ENCODE results near the gene PEX14. TPM values are rescaled to one million over a fixed set of nuclear protein-coding genes. Genes with fewer than 3 reads are reported as not detected.

The PEX14 gene
- total and polyA plus RNA-seq, 2 donors = 8.8 to 16.1 TPM

DNA sequence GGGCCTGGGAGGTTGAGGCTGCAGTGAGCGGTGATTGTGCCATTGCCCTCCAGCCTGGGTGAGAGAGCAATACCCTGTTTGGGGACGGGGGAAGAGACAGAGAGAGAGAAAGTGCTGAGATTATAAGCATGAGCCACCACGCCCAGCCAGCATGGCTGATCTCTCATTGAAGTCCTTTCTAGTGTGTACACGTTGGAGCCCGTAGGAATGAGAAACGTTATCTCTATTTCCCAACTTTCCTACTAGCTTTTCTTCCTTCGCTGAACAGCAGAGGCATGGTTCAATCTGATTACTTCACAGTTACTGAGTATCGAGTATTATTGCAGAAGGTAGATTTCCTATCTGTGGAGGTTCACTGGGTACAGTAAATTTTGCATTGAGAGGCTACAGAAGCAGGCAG lies 4.5 kb downstream of the PEX14 start:
- peaks cover 8 to 15% of the 10 kb centered on the region in 2 donors for H3K4me1 ChIP-seq (ENCODE audit: control insufficient read depth in 2 of 2, insufficient read depth in 2 of 2, low read length in 2 of 2)
- no peak overlapping the region for H3K27ac ChIP-seq (ENCODE audit: low read depth in 1 of 2, low read length in 1 of 2)
- H3K9me3 ChIP-seq (ENCODE audit: control insufficient read depth in 2 of 2, insufficient read depth in 1 of 2, low read length in 1 of 2) = no peaks in the 10 kb centered on the region
- H3K4me3 ChIP-seq (ENCODE audit: low read length in 2 of 2) = no peak overlapping the region
- DNase-seq (ENCODE audit: low read depth in 6 of 9, low spot score in 9 of 9) = no peak
- no peaks in the 10 kb centered on the region for H3K27me3 ChIP-seq (ENCODE audit: control insufficient read depth in 2 of 2, insufficient read depth in 1 of 2, low read length in 1 of 2)
- whole genome bisulfite sequencing = 84% methylated on average over 8 of the region's 8 CpGs
- no peaks in the 10 kb centered on the region for H3K36me3 ChIP-seq (ENCODE audit: control insufficient read depth in 2 of 2, insufficient read depth in 2 of 2, low read length in 1 of 2)

DNA sequence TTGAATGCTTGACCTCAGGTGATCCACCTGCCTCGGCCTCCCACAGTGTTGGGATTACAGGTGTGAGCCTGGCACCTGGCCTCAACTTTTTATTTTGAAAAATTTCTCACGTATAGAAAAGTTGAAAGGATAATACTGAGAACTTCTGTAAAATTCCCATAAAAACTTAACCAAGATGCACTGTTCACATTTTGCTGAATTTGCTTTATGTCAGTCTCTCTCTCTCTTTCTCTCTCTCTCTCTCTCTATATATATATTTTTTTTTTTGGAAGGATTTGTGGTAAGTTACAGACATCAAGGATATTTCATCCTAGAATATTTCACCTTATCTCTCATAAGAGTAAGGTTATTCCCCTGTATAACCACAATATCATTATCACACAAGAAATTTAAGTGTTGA lies 5.9 kb downstream of the PEX14 start:
- WGBS = 90% methylated on average over 2 of the region's 2 CpGs
- H3K27me3 ChIP-seq (ENCODE audit: control insufficient read depth in 2 of 2, insufficient read depth in 1 of 2, low read length in 1 of 2) = no peaks in the 10 kb centered on the region
- peaks cover 6 to 8% of the 10 kb centered on the region in 2 donors for H3K4me1 ChIP-seq (ENCODE audit: control insufficient read depth in 2 of 2, insufficient read depth in 2 of 2, low read length in 2 of 2)
- no peak overlapping the region for H3K4me3 ChIP-seq (ENCODE audit: low read length in 2 of 2)
- H3K27ac ChIP-seq (ENCODE audit: low read depth in 1 of 2, low read length in 1 of 2) = no peak overlapping the region
- no peaks in the 10 kb centered on the region for H3K9me3 ChIP-seq (ENCODE audit: control insufficient read depth in 2 of 2, insufficient read depth in 1 of 2, low read length in 1 of 2)
- H3K36me3 ChIP-seq (ENCODE audit: control insufficient read depth in 2 of 2, insufficient read depth in 2 of 2, low read length in 1 of 2) = no peaks in the 10 kb centered on the region
- DNase-seq (ENCODE audit: low read depth in 6 of 9, low spot score in 9 of 9) = no peak

DNA sequence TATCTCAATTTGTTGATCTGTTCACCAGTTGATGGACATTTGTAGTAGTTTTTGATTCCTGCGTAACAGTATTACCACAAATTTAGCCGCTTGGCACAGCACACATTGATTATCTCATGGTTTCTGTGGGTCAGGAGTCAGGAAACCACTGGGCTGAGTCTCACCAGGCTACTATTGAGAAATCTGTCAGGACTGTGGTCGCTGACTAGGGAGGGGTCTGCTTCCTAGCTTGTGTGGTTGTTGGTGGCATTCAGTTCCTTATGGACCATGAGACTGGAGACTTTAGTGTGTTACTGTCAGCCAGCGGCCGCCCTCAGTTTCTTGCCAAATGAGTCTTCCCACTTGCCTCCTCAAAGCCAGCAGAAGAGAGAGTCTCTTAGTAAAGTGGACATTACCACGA lies 9.8 kb downstream of the PEX14 start:
- no peaks in the 10 kb centered on the region for H3K9me3 ChIP-seq (ENCODE audit: control insufficient read depth in 2 of 2, insufficient read depth in 1 of 2, low read length in 1 of 2)
- no peak for DNase-seq (ENCODE audit: low read depth in 6 of 9, low spot score in 9 of 9)
- H3K27me3 ChIP-seq (ENCODE audit: control insufficient read depth in 2 of 2, insufficient read depth in 1 of 2, low read length in 1 of 2) = no peaks in the 10 kb centered on the region
- H3K27ac ChIP-seq (ENCODE audit: low read depth in 1 of 2, low read length in 1 of 2) = no peak overlapping the region
- H3K4me1 ChIP-seq (ENCODE audit: control insufficient read depth in 2 of 2, insufficient read depth in 2 of 2, low read length in 2 of 2) = no peaks in the 10 kb centered on the region
- no peak overlapping the region for H3K4me3 ChIP-seq (ENCODE audit: low read length in 2 of 2)
- H3K36me3 ChIP-seq (ENCODE audit: control insufficient read depth in 2 of 2, insufficient read depth in 2 of 2, low read length in 1 of 2) = peaks cover 0 to 2% of the 10 kb centered on the region in 2 donors
- WGBS = 97% methylated on average over 6 of the region's 6 CpGs

GRCh38 chr1:10489291-10490055 lies 14.7 kb downstream of the PEX14 start:
- Histone ChIP-seq H3K4me3 (ENCODE audit: low read length in 2 of 2) (no peak overlapping the region), H3K9me3 (ENCODE audit: control insufficient read depth in 2 of 2, insufficient read depth in 1 of 2, low read length in 1 of 2) (no peaks in the 10 kb centered on the region), H3K27me3 (ENCODE audit: control insufficient read depth in 2 of 2, insufficient read depth in 1 of 2, low read length in 1 of 2) (no peaks in the 10 kb centered on the region), H3K36me3 (ENCODE audit: control insufficient read depth in 2 of 2, insufficient read depth in 2 of 2, low read length in 1 of 2) (peaks cover 0 to 3% of the 10 kb centered on the region in 2 donors), H3K4me1 (ENCODE audit: control insufficient read depth in 2 of 2, insufficient read depth in 2 of 2, low read length in 2 of 2) (peaks cover 0 to 2% of the 10 kb centered on the region in 2 donors), H3K27ac (ENCODE audit: low read depth in 1 of 2, low read length in 1 of 2) (no peak overlapping the region)
- WGBS = 70% methylated on average over 4 of the region's 4 CpGs
- no peak for DNase-seq (ENCODE audit: low read depth in 6 of 9, low spot score in 9 of 9)

DNA sequence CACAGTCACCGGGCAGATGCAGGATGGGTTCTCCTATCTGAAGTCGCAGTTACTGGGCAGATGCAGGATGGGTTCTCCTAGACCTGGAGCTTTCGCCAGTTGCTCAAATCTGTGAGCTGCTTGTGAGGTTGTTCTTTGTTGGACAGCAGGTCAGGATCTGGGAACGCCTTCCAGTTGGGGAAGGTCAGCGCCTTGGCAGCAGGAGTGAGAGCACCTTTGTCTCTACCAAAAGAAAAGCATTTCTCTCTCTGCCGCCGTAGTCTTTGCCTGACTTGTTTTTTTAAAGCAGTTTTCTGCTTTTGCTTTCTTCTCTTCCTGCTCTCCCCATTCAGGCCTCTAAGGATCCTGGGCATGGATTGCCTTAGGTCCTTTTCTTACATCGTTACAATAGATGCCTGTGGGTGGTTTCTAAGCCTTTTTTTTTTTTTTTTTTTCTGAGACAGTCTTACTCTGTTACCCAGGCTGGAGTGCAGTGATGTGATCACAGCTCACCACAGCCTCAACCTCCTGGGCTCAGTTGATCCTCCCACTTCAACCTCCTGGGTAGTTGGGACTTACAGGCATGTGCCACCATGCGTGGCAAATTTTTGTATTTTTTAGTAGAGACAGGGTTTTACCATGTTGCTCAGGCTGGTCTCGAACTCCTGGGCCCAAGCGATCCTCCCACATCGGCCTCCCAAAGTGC lies 15.7 kb downstream of the PEX14 start:
- H3K27me3 ChIP-seq (ENCODE audit: control insufficient read depth in 2 of 2, insufficient read depth in 1 of 2, low read length in 1 of 2) = no peaks in the 10 kb centered on the region
- DNase-seq (ENCODE audit: low read depth in 6 of 9, low spot score in 9 of 9) = no peak
- H3K27ac ChIP-seq (ENCODE audit: low read depth in 1 of 2, low read length in 1 of 2) = no peak overlapping the region
- H3K4me1 ChIP-seq (ENCODE audit: control insufficient read depth in 2 of 2, insufficient read depth in 2 of 2, low read length in 2 of 2) = peaks cover 7 to 12% of the 10 kb centered on the region in 2 donors
- no peaks in the 10 kb centered on the region for H3K9me3 ChIP-seq (ENCODE audit: control insufficient read depth in 2 of 2, insufficient read depth in 1 of 2, low read length in 1 of 2)
- peaks cover 0 to 3% of the 10 kb centered on the region in 2 donors for H3K36me3 ChIP-seq (ENCODE audit: control insufficient read depth in 2 of 2, insufficient read depth in 2 of 2, low read length in 1 of 2)
- no peak overlapping the region for H3K4me3 ChIP-seq (ENCODE audit: low read length in 2 of 2)
- WGBS = 89% methylated on average over 12 of the region's 12 CpGs

DNA sequence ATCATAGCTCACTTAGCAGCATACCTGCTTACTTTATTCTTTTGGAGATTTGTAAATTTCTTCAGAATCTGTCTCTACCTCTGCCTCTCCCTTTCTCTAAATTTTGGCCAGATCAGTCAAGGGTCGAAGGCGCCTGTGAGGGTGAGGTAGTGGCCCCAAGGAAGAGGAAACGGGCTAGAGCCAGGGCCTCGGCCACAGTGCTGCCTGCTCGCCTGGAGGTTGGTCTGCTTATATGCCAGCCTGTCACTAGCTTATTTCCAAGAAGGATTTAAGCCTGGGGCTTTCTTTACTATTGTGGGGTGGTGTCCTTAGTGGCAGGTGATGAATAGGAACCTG lies 19.6 kb downstream of the PEX14 start:
- peaks cover 8 to 23% of the 10 kb centered on the region in 2 donors for H3K4me1 ChIP-seq (ENCODE audit: control insufficient read depth in 2 of 2, insufficient read depth in 2 of 2, low read length in 2 of 2)
- no peak overlapping the region for H3K4me3 ChIP-seq (ENCODE audit: low read length in 2 of 2)
- 93% methylated on average over 5 of the region's 5 CpGs for WGBS
- H3K36me3 ChIP-seq (ENCODE audit: control insufficient read depth in 2 of 2, insufficient read depth in 2 of 2, low read length in 1 of 2) = peaks cover 0 to 7% of the 10 kb centered on the region in 2 donors
- H3K9me3 ChIP-seq (ENCODE audit: control insufficient read depth in 2 of 2, insufficient read depth in 1 of 2, low read length in 1 of 2) = no peaks in the 10 kb centered on the region
- no peak for DNase-seq (ENCODE audit: low read depth in 6 of 9, low spot score in 9 of 9)
- H3K27ac ChIP-seq (ENCODE audit: low read depth in 1 of 2, low read length in 1 of 2) = no peak overlapping the region
- H3K27me3 ChIP-seq (ENCODE audit: control insufficient read depth in 2 of 2, insufficient read depth in 1 of 2, low read length in 1 of 2) = no peaks in the 10 kb centered on the region

DNA sequence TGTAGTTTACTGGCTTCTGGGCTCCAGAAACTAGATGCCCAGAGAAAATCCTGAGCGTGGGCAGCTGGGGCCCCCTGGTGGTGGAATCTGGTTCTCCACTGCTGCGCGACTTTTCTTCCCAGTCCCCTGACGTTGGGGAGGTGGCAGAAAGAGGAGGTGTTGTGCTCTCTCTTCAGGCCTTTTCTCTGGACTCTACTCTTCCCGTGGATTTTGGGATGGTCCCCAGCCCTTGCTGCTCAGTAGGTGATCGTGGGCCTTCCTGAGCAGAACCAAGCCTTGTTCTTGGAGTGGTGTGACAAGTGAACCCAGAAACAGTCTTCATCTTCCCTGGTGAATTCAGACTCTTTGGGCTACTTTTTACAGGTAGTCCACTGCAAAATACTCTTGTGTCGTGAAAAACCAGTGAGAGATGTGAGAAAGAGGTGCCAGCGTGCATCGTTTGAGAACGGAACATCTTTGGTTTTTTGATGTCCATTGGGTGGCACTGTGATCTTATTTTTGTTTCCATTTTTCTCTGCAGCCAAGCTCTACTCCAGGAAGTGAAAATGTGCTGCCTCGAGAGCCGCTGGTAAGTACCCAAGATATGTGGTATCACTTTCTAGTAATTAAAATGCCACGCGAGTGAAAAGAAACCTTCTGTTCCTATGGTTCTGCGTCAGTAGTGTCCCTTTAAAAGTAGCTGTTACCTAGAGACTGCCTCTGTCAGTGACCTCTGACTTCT lies 20.2 kb downstream of the PEX14 start:
- no peaks in the 10 kb centered on the region for H3K9me3 ChIP-seq (ENCODE audit: control insufficient read depth in 2 of 2, insufficient read depth in 1 of 2, low read length in 1 of 2)
- H3K27ac ChIP-seq (ENCODE audit: low read depth in 1 of 2, low read length in 1 of 2) = peak overlapping the region; percentile 83 to 88
- H3K27me3 ChIP-seq (ENCODE audit: control insufficient read depth in 2 of 2, insufficient read depth in 1 of 2, low read length in 1 of 2) = no peaks in the 10 kb centered on the region
- H3K4me3 ChIP-seq (ENCODE audit: low read length in 2 of 2) = peak overlapping the region; percentile 32 to 38
- H3K4me1 ChIP-seq (ENCODE audit: control insufficient read depth in 2 of 2, insufficient read depth in 2 of 2, low read length in 2 of 2) = peaks cover 9 to 26% of the 10 kb centered on the region in 2 donors
- peak in 5 of 9 donors; percentile 62 to 87 (median 72) for DNase-seq (ENCODE audit: low read depth in 6 of 9, low spot score in 9 of 9)
- peaks cover 0 to 5% of the 10 kb centered on the region in 2 donors for H3K36me3 ChIP-seq (ENCODE audit: control insufficient read depth in 2 of 2, insufficient read depth in 2 of 2, low read length in 1 of 2)
- 3% methylated on average over 15 of the region's 15 CpGs for WGBS

DNA sequence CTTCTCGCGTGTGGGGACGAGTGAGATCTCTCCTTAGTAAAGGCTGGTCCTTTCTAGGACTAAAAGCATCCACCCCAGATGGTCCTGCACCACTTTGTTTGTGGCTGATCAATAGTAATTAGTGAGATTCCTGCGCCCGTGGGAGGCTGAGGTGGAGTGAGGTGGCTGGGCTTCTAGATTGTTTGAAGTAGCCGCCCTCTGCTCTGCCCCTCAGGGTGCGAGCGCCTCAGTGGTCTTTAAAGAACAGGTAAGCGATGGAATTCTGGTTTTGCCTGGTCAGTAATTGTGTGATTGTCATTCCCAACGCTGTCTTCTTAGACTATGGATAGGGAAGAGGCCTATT lies 20.7 kb downstream of the PEX14 start:
- Histone ChIP-seq H3K36me3 (ENCODE audit: control insufficient read depth in 2 of 2, insufficient read depth in 2 of 2, low read length in 1 of 2) (peaks cover 0 to 5% of the 10 kb centered on the region in 2 donors), H3K4me3 (ENCODE audit: low read length in 2 of 2) (peak overlapping the region; percentile 9 to 32), H3K27me3 (ENCODE audit: control insufficient read depth in 2 of 2, insufficient read depth in 1 of 2, low read length in 1 of 2) (no peaks in the 10 kb centered on the region), H3K9me3 (ENCODE audit: control insufficient read depth in 2 of 2, insufficient read depth in 1 of 2, low read length in 1 of 2) (no peaks in the 10 kb centered on the region), H3K4me1 (ENCODE audit: control insufficient read depth in 2 of 2, insufficient read depth in 2 of 2, low read length in 2 of 2) (peaks cover 14 to 28% of the 10 kb centered on the region in 2 donors), H3K27ac (ENCODE audit: low read depth in 1 of 2, low read length in 1 of 2) (peak overlapping the region; percentile 83 to 88)
- WGBS = 93% methylated on average over 10 of the region's 10 CpGs
- no peak for DNase-seq (ENCODE audit: low read depth in 6 of 9, low spot score in 9 of 9)

GRCh38 chr1:10495952-10496351 lies 21.2 kb downstream of the PEX14 start:
- peaks cover 17 to 31% of the 10 kb centered on the region in 2 donors for H3K4me1 ChIP-seq (ENCODE audit: control insufficient read depth in 2 of 2, insufficient read depth in 2 of 2, low read length in 2 of 2)
- WGBS = 62% methylated on average over 14 of the region's 14 CpGs
- H3K9me3 ChIP-seq (ENCODE audit: control insufficient read depth in 2 of 2, insufficient read depth in 1 of 2, low read length in 1 of 2) = no peaks in the 10 kb centered on the region
- DNase-seq (ENCODE audit: low read depth in 6 of 9, low spot score in 9 of 9) = peak in 2 of 9 donors; percentile 25 to 71
- peak overlapping the region; percentile 83 to 88 for H3K27ac ChIP-seq (ENCODE audit: low read depth in 1 of 2, low read length in 1 of 2)
- peaks cover 0 to 5% of the 10 kb centered on the region in 2 donors for H3K36me3 ChIP-seq (ENCODE audit: control insufficient read depth in 2 of 2, insufficient read depth in 2 of 2, low read length in 1 of 2)
- H3K27me3 ChIP-seq (ENCODE audit: control insufficient read depth in 2 of 2, insufficient read depth in 1 of 2, low read length in 1 of 2) = no peaks in the 10 kb centered on the region
- H3K4me3 ChIP-seq (ENCODE audit: low read length in 2 of 2) = no peak overlapping the region
